Choroid plexus epithelial cell (primary cell): ENCODE data around the gene ADAMTS4.

Source experiments
- DNase-seq: peaks from one replicate; pipeline ENCODE4 v3.0.0-alpha.2; 2010; ENCODE audit warnings: low read depth
- H3K4me3 ChIP-seq: 2 replicates; pipeline ENCODE4 v1.5.1; 2011; ENCODE audit warnings: low read depth, mild to moderate bottlenecking, control low read depth, low read length, moderate library complexity
- TF ChIP-seq, protein P1 (sequence below): conservative IDR thresholded peaks from 2 replicates; pipeline ENCODE4 v1.5.1; 2011; ENCODE audit warnings: low read depth, mild to moderate bottlenecking, control low read depth, inconsistent platforms, low read length, moderate library complexity

The ADAMTS4 gene

GRCh38 chr1:161165742-161166668 is 32.8 kb downstream of the ADAMTS4 start, which contains the start of gene PPOX:
Gene PPOX, plus strand, starts transcription at chr1:161166426. Its CDS starts 422 bp downstream, at chr1:161166848.
- peak; percentile 99 for DNase-seq
- H3K4me3 ChIP-seq = peak within 1 kb of the TSS; percentile 84
- TF ChIP-seq, protein P1, sequence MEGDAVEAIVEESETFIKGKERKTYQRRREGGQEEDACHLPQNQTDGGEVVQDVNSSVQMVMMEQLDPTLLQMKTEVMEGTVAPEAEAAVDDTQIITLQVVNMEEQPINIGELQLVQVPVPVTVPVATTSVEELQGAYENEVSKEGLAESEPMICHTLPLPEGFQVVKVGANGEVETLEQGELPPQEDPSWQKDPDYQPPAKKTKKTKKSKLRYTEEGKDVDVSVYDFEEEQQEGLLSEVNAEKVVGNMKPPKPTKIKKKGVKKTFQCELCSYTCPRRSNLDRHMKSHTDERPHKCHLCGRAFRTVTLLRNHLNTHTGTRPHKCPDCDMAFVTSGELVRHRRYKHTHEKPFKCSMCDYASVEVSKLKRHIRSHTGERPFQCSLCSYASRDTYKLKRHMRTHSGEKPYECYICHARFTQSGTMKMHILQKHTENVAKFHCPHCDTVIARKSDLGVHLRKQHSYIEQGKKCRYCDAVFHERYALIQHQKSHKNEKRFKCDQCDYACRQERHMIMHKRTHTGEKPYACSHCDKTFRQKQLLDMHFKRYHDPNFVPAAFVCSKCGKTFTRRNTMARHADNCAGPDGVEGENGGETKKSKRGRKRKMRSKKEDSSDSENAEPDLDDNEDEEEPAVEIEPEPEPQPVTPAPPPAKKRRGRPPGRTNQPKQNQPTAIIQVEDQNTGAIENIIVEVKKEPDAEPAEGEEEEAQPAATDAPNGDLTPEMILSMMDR = peak; percentile 69

DNA sequence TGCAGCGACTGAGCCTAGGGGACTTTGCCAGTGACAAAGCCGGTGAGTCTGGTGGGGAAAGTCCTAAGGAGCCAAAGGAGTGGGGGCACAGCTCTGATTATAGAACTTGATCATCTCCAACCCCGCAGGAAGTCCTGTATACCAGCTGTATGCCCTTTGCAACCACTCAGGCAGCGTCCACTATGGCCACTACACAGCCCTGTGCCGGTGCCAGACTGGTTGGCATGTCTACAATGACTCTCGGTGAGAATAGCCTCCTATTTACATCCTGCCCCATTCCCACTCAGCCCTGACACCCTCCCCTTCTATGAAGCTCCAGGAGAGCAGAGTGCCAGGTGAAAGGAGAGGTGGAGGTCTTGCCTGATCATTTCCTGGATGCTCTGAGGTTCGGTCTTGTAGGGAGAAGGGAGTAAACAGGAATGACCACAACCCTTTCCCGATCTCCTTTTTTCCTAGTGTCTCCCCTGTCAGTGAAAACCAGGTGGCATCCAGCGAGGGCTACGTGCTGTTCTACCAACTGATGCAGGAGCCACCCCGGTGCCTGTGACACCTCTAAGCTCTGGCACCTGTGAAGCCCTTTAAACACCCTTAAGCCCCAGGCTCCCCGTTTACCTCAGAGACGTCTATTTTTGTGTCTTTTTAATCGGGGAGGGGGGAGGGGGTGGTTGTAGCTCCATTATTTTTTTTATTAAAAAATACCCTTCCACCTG is 33.8 kb downstream of the ADAMTS4 start:
- H3K4me3 ChIP-seq = peak overlapping the region; percentile 84
- TF ChIP-seq, protein P1 = no peak
- no peak for DNase-seq

GRCh38 chr1:161163793-161164192 is 35.1 kb downstream of the ADAMTS4 start:
- H3K4me3 ChIP-seq = no peak overlapping the region
- TF ChIP-seq, protein P1 = no peak
- no peak for DNase-seq

DNA sequence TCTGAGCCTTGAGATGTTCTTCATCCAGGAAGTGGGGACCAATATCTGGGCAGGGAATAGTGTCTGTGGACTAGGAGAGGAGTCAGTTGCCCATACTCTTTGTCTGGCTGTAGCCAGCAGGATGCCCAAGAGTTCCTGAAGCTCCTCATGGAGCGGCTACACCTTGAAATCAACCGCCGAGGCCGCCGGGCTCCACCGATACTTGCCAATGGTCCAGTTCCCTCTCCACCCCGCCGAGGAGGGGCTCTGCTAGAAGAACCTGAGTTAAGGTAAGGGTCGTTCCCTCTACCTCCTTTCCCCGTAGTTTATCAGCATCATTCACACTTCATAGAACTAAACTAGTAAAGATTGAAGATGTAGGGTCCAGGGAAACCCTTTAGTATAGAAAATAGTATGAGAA is 36.0 kb downstream of the ADAMTS4 start:
- no peak for DNase-seq
- H3K4me3 ChIP-seq = no peak overlapping the region
- TF ChIP-seq, protein P1 = no peak

DNA sequence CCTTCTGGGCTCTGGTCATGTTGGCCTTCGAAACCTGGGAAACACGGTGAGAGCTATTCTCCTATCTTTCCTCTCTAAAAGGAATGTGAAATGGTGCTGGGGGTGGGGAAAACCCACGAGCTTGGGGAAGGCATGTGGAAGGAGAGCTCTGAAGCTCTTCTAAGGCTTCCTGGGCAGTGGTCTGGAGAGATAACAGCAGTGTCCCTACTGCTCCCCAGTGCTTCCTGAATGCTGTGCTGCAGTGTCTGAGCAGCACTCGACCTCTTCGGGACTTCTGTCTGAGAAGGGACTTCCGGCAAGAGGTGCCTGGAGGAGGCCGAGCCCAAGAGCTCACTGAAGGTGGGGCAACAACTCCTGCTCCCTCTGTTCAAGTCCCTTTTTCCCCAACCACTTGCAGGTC is 36.8 kb downstream of the ADAMTS4 start:
- TF ChIP-seq, protein P1 = no peak
- H3K4me3 ChIP-seq = no peak overlapping the region
- DNase-seq = no peak

DNA sequence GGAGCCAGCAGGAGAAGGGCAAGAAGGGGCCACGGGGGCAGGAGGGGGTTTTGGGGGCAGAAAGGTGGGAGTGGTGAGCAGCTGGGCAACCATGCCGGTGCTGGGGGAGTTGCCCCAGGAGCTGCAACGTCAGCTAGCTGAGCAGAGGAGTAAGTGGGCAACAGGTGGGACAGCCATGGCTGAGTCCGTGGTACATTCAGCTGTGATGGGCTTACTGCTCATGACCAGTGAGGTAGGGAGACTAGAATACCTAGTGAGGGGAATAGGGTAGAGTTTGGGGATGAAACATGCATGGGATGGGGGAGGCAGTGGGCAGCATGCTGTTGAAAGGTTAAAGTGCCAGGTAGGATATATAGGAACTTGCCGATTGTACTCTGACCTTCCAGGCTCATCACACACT is 37.2 kb downstream of the ADAMTS4 start:
- no peak overlapping the region for H3K4me3 ChIP-seq
- DNase-seq = no peak
- TF ChIP-seq, protein P1 = no peak
